T follicular helper cell (primary cell): ENCODE data around the gene NACA2.

Experiments
- DNase-seq: peaks from one replicate; pipeline ENCODE4 v3.0.0-alpha.2; 2020; ENCODE audit warnings: low read depth

The NACA2 gene

DNA sequence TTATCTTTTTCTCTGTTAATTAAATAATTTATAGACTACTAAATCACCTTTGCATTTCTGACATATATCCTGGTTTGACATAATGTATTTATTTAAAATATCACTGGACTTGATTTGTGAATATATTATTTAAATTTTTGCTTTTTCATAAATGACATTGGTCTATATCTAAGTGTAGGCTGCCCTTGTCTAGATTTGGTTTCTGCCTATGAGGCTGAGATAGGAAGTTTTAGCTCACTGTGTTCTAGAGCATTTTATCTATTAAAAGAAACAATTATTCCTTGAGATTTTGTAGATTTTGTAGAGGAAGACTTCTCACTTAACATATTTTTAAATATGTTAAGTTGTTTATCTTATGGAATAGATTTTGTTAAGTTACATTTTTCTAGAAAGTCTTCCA is 43.9 kb downstream of the NACA2 start:
- no peak for DNase-seq

DNA sequence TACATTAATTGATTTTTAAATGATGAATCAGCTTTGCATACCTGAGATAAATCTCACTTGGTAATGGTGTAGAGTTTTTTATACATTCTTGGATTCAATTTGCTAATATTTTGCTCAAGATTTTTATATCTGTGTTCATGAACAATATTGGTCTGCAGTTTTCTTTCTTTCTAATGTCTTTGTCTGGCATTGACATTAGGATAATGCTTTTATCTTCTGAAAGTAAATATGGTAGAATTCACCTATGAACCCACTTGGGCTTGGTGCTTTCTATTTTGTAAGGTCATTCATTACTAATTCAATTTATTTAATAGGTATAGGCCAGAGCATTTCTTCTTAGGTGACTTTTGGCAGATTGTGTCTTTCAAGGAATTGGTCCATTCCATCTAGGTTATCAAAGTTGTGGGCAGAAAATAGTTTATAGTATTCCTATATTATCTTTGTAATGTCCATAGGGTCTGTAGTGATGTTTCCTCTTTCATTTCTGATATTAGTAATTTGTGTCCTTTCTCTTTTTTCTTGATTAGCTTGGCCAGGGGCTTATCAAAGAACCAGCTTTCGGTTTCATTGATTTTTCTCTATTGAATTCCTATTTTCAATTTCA is 45.6 kb downstream of the NACA2 start:
- DNase-seq, result no peak

DNA sequence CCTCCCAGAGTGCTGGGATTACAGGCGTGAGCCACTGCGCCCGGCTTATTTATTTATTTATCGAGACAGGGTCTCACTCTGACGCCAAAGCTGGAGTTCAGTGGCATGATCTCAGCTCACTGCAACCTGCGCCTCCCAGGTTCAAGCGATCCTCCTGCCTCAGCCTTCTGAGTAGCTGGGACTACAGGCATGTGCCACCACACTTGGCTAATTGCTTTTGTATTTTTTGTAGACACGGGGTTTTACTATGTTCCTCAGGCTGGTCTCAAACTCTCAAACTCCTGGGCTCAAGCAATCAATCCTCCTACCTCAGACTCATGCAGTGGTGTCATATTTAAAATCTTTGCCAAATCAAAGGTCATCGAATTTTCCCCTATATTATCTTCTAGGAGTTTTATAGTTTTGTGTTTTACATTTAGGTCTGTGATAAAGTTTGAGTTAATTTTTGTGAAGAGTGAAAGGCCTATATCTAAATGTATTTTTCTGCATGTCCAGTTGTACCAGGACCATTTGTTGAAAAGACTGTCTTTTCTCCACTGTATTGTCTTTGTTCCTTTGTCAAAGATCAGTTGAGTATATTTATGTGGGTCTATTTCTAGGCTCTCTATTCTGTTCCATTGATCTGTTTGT is 47.1 kb downstream of the NACA2 start:
- no peak for DNase-seq

DNA sequence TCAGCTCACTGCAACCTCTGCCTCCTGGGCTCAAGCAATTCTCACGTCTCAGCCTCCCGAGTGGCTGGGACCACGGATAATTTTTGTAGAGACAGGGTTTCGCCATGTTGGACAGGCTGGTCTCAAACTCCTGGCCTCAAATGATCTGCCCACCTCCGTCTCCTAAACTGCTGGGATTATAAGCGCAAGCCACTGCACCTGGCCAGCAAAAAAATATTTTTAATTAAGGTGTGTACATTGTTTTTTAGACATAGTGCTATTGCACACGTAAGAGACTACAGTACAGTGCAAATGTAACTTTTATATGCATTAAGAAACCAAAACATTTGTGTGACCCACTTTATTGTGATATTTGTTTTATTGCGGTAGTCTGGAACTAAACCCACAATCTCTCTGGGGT is 49.0 kb downstream of the NACA2 start:
- DNase-seq, result no peak

DNA sequence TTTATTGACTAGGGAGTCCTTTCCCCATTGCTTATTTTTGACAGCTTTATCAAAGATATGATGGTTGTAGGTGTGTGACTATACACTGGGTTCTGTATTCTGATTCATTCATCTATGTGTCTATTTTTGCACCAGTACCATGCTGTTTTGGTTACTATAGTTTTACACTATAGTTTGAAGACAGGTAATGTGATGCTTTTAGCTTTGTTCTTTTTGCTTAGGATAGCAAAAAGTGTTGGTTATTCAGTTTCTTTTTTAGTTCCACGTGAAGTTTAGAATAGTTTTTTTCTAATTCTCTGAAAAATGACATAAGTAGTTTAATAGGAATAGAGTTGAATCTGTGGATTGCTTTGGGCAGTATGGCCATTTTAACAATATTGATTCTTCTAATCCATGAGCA is 50.1 kb downstream of the NACA2 start:
- DNase-seq, result no peak
